Uterus (tissue), 2 donors: ENCODE measurements around the gene SLC26A1.

ENCODE experiments used
- CTCF ChIP-seq, 4 experiments: fragments of 200-600 bp in 2 of 4; fragments of 450-650 bp in 2 of 4; sonication (generic) in 2 of 4; IDR thresholded peaks; one replicate each; pipeline ENCODE4 v1.5.1; 2016 to 2019; ENCODE audit warnings: antibody characterized with exemption in 4 of 4, mild to moderate bottlenecking in 2 of 4, moderate library complexity in 1 of 4
- POLR2A ChIP-seq, 2 donors: fragments of 450-650 bp; IDR thresholded peaks; one replicate each; pipeline ENCODE4 v1.6.1; 2016; ENCODE audit warnings: antibody characterized with exemption in 2 of 2, mild to moderate bottlenecking in 1 of 2, moderate library complexity in 1 of 2

GRCh38 chr4:986428-986878 lies 6.8 kb downstream of the SLC26A1 start:
- no peak for TF ChIP-seq CTCF (IDR thresholded peaks at IDR 0.05)
- no peak for TF ChIP-seq POLR2A (IDR thresholded peaks at IDR 0.05)
